Measurements from ENCODE around the gene CORO1C. TPM values are rescaled to one million over a fixed set of nuclear protein-coding genes. Genes with fewer than 3 reads are reported as not detected.
A peak's percentile ranks its signal among the peaks of the same experiment; 100 is the strongest.

CORO1C gene
- total and polyA plus RNA-seq, 9 of the 15 experiments (the other 6 are each of a cell fraction or from before 2014, with no cell fraction given): 55.2 to 280 (median 150) TPM

DNA sequence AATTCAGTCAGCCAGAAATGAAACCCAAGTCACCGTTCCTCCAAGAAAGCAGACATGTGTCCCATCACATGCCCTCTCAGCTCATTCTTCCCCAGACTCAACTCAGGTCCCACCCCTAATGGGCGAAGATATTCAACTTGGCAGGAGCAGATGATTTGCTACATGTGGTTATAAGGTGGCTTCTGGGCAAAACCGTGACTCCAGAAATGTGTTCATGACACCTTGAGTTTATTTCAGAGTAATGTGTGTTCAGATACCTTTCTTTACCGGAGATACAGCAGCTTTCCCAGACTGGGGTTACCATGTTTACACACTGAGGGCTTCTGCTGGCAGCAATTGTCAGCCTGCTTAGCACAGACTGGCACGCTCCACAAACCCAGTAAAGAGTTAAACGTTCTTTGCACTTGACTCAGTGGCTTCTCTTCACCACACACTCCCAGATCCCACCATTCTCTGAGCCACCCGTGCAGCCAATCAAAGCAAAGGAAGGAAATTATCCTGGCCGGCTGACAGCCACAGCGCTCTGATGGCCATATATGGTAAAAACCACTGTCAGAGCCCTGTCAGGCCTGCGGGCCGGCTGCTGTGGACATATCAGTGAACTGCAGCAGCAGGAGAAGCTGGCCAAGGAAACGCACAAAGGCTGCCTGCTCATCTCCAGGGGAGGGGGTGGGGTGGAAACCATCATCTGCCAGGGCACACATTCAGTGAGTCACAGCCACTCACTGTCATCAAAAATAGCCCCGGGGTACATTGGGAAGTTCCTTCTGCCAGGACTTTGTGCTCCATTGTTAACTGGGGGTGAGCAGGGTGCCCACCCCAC lies 39.9 kb downstream of the CORO1C start (continued):
- TF ChIP-seq, protein P1, sequence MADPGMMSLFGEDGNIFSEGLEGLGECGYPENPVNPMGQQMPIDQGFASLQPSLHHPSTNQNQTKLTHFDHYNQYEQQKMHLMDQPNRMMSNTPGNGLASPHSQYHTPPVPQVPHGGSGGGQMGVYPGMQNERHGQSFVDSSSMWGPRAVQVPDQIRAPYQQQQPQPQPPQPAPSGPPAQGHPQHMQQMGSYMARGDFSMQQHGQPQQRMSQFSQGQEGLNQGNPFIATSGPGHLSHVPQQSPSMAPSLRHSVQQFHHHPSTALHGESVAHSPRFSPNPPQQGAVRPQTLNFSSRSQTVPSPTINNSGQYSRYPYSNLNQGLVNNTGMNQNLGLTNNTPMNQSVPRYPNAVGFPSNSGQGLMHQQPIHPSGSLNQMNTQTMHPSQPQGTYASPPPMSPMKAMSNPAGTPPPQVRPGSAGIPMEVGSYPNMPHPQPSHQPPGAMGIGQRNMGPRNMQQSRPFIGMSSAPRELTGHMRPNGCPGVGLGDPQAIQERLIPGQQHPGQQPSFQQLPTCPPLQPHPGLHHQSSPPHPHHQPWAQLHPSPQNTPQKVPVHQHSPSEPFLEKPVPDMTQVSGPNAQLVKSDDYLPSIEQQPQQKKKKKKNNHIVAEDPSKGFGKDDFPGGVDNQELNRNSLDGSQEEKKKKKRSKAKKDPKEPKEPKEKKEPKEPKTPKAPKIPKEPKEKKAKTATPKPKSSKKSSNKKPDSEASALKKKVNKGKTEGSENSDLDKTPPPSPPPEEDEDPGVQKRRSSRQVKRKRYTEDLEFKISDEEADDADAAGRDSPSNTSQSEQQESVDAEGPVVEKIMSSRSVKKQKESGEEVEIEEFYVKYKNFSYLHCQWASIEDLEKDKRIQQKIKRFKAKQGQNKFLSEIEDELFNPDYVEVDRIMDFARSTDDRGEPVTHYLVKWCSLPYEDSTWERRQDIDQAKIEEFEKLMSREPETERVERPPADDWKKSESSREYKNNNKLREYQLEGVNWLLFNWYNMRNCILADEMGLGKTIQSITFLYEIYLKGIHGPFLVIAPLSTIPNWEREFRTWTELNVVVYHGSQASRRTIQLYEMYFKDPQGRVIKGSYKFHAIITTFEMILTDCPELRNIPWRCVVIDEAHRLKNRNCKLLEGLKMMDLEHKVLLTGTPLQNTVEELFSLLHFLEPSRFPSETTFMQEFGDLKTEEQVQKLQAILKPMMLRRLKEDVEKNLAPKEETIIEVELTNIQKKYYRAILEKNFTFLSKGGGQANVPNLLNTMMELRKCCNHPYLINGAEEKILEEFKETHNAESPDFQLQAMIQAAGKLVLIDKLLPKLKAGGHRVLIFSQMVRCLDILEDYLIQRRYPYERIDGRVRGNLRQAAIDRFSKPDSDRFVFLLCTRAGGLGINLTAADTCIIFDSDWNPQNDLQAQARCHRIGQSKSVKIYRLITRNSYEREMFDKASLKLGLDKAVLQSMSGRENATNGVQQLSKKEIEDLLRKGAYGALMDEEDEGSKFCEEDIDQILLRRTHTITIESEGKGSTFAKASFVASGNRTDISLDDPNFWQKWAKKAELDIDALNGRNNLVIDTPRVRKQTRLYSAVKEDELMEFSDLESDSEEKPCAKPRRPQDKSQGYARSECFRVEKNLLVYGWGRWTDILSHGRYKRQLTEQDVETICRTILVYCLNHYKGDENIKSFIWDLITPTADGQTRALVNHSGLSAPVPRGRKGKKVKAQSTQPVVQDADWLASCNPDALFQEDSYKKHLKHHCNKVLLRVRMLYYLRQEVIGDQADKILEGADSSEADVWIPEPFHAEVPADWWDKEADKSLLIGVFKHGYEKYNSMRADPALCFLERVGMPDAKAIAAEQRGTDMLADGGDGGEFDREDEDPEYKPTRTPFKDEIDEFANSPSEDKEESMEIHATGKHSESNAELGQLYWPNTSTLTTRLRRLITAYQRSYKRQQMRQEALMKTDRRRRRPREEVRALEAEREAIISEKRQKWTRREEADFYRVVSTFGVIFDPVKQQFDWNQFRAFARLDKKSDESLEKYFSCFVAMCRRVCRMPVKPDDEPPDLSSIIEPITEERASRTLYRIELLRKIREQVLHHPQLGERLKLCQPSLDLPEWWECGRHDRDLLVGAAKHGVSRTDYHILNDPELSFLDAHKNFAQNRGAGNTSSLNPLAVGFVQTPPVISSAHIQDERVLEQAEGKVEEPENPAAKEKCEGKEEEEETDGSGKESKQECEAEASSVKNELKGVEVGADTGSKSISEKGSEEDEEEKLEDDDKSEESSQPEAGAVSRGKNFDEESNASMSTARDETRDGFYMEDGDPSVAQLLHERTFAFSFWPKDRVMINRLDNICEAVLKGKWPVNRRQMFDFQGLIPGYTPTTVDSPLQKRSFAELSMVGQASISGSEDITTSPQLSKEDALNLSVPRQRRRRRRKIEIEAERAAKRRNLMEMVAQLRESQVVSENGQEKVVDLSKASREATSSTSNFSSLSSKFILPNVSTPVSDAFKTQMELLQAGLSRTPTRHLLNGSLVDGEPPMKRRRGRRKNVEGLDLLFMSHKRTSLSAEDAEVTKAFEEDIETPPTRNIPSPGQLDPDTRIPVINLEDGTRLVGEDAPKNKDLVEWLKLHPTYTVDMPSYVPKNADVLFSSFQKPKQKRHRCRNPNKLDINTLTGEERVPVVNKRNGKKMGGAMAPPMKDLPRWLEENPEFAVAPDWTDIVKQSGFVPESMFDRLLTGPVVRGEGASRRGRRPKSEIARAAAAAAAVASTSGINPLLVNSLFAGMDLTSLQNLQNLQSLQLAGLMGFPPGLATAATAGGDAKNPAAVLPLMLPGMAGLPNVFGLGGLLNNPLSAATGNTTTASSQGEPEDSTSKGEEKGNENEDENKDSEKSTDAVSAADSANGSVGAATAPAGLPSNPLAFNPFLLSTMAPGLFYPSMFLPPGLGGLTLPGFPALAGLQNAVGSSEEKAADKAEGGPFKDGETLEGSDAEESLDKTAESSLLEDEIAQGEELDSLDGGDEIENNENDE (IDR thresholded peaks at IDR 0.05; ENCODE audit: low read depth, low read length): no peak
- TF ChIP-seq ZZZ3 (IDR thresholded peaks at IDR 0.05): no peak
- TF ChIP-seq, protein P2, sequence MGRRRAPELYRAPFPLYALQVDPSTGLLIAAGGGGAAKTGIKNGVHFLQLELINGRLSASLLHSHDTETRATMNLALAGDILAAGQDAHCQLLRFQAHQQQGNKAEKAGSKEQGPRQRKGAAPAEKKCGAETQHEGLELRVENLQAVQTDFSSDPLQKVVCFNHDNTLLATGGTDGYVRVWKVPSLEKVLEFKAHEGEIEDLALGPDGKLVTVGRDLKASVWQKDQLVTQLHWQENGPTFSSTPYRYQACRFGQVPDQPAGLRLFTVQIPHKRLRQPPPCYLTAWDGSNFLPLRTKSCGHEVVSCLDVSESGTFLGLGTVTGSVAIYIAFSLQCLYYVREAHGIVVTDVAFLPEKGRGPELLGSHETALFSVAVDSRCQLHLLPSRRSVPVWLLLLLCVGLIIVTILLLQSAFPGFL (CRISPR knock-in tag; IDR thresholded peaks at IDR 0.05): 0 out of 2 replicates have a peak, but pooled peaks have one; percentile 73
- TF ChIP-seq MAZ (CRISPR knock-in tag; conservative IDR thresholded peaks at IDR 0.05 in 1 of 2, IDR thresholded peaks at IDR 0.05 in 1 of 2): peak; percentile 60 to 84; a peak in 3 of 4 replicates
- TF ChIP-seq, protein P3, sequence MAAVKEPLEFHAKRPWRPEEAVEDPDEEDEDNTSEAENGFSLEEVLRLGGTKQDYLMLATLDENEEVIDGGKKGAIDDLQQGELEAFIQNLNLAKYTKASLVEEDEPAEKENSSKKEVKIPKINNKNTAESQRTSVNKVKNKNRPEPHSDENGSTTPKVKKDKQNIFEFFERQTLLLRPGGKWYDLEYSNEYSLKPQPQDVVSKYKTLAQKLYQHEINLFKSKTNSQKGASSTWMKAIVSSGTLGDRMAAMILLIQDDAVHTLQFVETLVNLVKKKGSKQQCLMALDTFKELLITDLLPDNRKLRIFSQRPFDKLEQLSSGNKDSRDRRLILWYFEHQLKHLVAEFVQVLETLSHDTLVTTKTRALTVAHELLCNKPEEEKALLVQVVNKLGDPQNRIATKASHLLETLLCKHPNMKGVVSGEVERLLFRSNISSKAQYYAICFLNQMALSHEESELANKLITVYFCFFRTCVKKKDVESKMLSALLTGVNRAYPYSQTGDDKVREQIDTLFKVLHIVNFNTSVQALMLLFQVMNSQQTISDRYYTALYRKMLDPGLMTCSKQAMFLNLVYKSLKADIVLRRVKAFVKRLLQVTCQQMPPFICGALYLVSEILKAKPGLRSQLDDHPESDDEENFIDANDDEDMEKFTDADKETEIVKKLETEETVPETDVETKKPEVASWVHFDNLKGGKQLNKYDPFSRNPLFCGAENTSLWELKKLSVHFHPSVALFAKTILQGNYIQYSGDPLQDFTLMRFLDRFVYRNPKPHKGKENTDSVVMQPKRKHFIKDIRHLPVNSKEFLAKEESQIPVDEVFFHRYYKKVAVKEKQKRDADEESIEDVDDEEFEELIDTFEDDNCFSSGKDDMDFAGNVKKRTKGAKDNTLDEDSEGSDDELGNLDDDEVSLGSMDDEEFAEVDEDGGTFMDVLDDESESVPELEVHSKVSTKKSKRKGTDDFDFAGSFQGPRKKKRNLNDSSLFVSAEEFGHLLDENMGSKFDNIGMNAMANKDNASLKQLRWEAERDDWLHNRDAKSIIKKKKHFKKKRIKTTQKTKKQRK (IDR thresholded peaks at IDR 0.05; ENCODE audit: borderline replicate concordance, low read depth, low read length): no peak; the same call in 1 of the 2 replicates
- peak; percentile 93 for TF ChIP-seq ZFP36 (IDR thresholded peaks at IDR 0.05; ENCODE audit: low read depth, low read length, partially characterized antibody)
- TF ChIP-seq MAFF (IDR thresholded peaks at IDR 0.05; ENCODE audit: low read length): 0 out of 2 replicates have a peak, but pooled peaks have one; percentile 16
- TF ChIP-seq POLR2H (tag; IDR thresholded peaks at IDR 0.05; ENCODE audit: low read depth): peak; percentile 77
- TF ChIP-seq SMARCA4 (IDR thresholded peaks at IDR 0.05): peak; percentile 76
- peak; percentile 34 for TF ChIP-seq ZNF239 (CRISPR knock-in tag; IDR thresholded peaks at IDR 0.05)
